ENCODE measurements around the gene NUP93. TPM values are rescaled to one million over a fixed set of nuclear protein-coding genes. Genes with fewer than 3 reads are reported as not detected.

Gene NUP93
- total and polyA plus RNA-seq, 2 of the 8 experiments (the other 6 are each of a cell fraction or from before 2014, with no cell fraction given), result 147 to 201 TPM

GRCh38 chr16:56726283-56726682, 3.6 kb upstream of the NUP93 start:
- Histone ChIP-seq H3K23me2 (ENCODE audit: low read depth, low read length) (peaks cover 12% of the 10 kb centered on the region), H3K4me2 (ENCODE audit: insufficient read depth in 1 of 2, low read depth in 2 of 2, low read length in 2 of 2) (no peak overlapping the region), H3K79me1 (ENCODE audit: low read depth, low read length) (no peaks in the 10 kb centered on the region; the same call in 1 of the 2 replicates), H3K56ac (replicated peaks; ENCODE audit: insufficient read length, low read depth, low read length) (no peak overlapping the region), H3K9me3 (ENCODE audit: insufficient read depth in 2 of 2, low read depth in 1 of 2, low read length in 1 of 2) (no peaks in the 10 kb centered on the region), H3K23ac (ENCODE audit: insufficient read length) (no peak overlapping the region), H3K36me3 (ENCODE audit: control insufficient read depth in 2 of 4, insufficient read depth in 4 of 4, low read length in 3 of 4) (no peaks in the 10 kb centered on the region), H3K27ac (ENCODE audit: low read depth, low read length) (no peak overlapping the region), H3K18ac (ENCODE audit: extremely low read depth, low read length) (no peak overlapping the region), H3K14ac (ENCODE audit: insufficient read length) (no peak overlapping the region), H3K4me3 (ENCODE audit: extremely low read depth in 1 of 4, insufficient read depth in 2 of 4, low read depth in 3 of 4, low read length in 4 of 4) (no peak overlapping the region), H4K5ac (ENCODE audit: insufficient read length, low read depth, low read length) (no peak overlapping the region), H2AK5ac (ENCODE audit: low read depth, low read length) (no peak overlapping the region), H2BK20ac (ENCODE audit: low read length) (no peak overlapping the region), H3K27me3 (replicated peaks in 1 of 4; ENCODE audit: control insufficient read depth in 3 of 4, extremely low read depth in 1 of 4, insufficient read depth in 3 of 4, low read length in 3 of 4) (no peaks in the 10 kb centered on the region), H4K20me1 (replicated peaks in 1 of 2; ENCODE audit: control insufficient read depth in 1 of 2, insufficient read depth in 2 of 2, low read length in 2 of 2) (no peaks in the 10 kb centered on the region), H3K79me2 (ENCODE audit: control insufficient read depth in 1 of 2, insufficient read depth in 2 of 2, low read length in 2 of 2) (peaks cover under 1 to 12% of the 10 kb centered on the region in 2 experiments; a peak in 3 of 4 replicates), H3K4ac (replicated peaks; ENCODE audit: insufficient read length, low read depth, low read length) (no peak overlapping the region), H2BK15ac (ENCODE audit: low read length) (no peak overlapping the region), H4K91ac (replicated peaks; ENCODE audit: insufficient read length, low read length) (no peak overlapping the region), H2AFZ (ENCODE audit: low read length) (no peak overlapping the region), H2BK5ac (ENCODE audit: low read depth, low read length) (no peak overlapping the region), H3K4me1 (replicated peaks in 1 of 4; ENCODE audit: control insufficient read depth in 3 of 4, insufficient read depth in 4 of 4, low read length in 3 of 4) (peaks cover 0 to 3% (median 2%) of the 10 kb centered on the region in 4 experiments; a peak in 2 of 7 replicates), H2BK12ac (ENCODE audit: low read depth, low read length) (no peak overlapping the region), H3K9ac (replicated peaks in 1 of 4; ENCODE audit: extremely low read depth in 1 of 4, low read depth in 3 of 4, low read length in 3 of 4) (no peak overlapping the region), H2BK120ac (replicated peaks; ENCODE audit: low read depth, low read length) (no peak overlapping the region), H4K8ac (ENCODE audit: extremely low read depth, insufficient read depth, low read length) (no peak overlapping the region)
- DNase-seq (ENCODE audit: low read depth in 1 of 2, low spot score in 2 of 2), result no peak
- POLR2A ChIA-PET (ENCODE audit: partially characterized antibody), result interaction anchor here (1.2 kb wide), 1 partner anchor 24 kb away, joined by 3 read pairs; no protein-coding TSS in a partner anchor
- 83% methylated on average over 2 of the region's 2 CpGs; no CpG with 5 or more reads in 1 of the 2 experiments for WGBS, 2 experiments (ENCODE audit: extremely low coverage in 1 of 2, insufficient coverage in 1 of 2, insufficient read length in 1 of 2, insufficient replicate concordance in 2 of 2, low coverage in 1 of 2, low lambda C conversion rate in 2 of 2, missing lambda C conversion rate in 1 of 2)
- CTCF ChIA-PET (ENCODE audit: partially characterized antibody), result interaction anchor here (1.1 to 1.2 kb wide), 2 partner anchors 24 to 67 kb away, joined by 3 read pairs; no protein-coding TSS in a partner anchor
- TF ChIP-seq JUND (IDR thresholded peaks at IDR 0.05; ENCODE audit: low read length) (no peak), MAFK (IDR thresholded peaks at IDR 0.05; ENCODE audit: low read depth, low read length) (no peak), GABPA (IDR thresholded peaks at IDR 0.05; ENCODE audit: borderline replicate concordance, insufficient read depth, low read length) (no peak), ATF3 (IDR thresholded peaks at IDR 0.05; ENCODE audit: insufficient read depth, low read depth, low read length) (no peak), SP1 (IDR thresholded peaks at IDR 0.05; ENCODE audit: low read depth, low read length) (no peak), KDM5A (IDR thresholded peaks at IDR 0.05; ENCODE audit: low read length) (no peak), MAX (IDR thresholded peaks at IDR 0.05) (no peak), KDM4A (IDR thresholded peaks at IDR 0.05; ENCODE audit: low read depth, low read length, severe bottlenecking) (no peak), USF2 (IDR thresholded peaks at IDR 0.05; ENCODE audit: low read length) (no peak), CHD2 (IDR thresholded peaks at IDR 0.05; ENCODE audit: low read length) (no peak), TCF12 (IDR thresholded peaks at IDR 0.05; ENCODE audit: low read depth, low read length) (no peak), SIN3A (conservative IDR thresholded peaks at IDR 0.05 in 1 of 2, IDR thresholded peaks at IDR 0.05 in 1 of 2; ENCODE audit: low read depth in 1 of 2, low read length in 2 of 2) (no peak), SP2 (IDR thresholded peaks at IDR 0.05; ENCODE audit: low read length) (no peak)
- FAIRE-seq, result no peak

All from H1 (cell line).